Measurements from ENCODE around the gene KLHDC3. TPM values are rescaled to one million over a fixed set of nuclear protein-coding genes. Genes with fewer than 3 reads are reported as not detected.
A peak's percentile ranks its signal among the peaks of the same experiment; 100 is the strongest.

KLHDC3 gene
- total and polyA plus RNA-seq, 9 of the 15 experiments (the other 6 are each of a cell fraction or from before 2014, with no cell fraction given) = 4.5 to 171 (median 107) TPM

DNA sequence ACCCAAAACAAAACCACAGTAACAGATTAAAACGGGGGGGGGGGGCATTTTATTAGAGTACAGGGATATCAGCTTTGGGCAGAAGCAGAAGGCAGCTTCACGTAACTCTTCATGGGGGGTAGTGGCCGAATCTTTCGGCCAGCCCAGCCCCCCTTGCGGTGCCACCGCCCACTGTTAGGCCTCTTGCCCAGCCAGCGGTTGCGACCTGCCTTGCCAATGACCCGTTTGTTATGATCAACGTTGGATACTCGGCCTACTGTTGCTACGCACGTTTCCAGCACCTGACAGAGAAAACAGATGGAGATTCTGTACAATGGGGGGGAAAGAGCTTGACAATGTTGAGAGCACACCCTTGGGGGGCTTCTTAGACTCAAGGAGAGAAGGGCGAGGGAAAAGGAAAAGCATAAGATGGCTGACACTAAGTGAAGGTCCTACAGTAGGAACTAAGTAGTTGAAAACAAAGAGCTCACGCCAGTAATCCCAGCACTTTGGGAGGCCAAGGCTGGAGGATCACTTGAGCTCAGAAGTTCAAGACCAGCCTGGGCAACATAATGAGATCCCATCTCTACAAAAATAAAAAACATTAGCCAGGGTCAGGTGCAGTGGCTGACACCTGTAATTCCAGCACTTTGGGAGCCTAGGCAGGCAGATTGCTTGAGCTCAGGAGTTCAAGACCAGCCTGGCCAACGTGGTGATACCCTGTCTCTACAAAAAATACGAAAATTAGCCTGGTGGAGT, 40.3 kb downstream of the KLHDC3 start (continued):
- TF ChIP-seq SAFB2 (IDR thresholded peaks at IDR 0.05; ENCODE audit: borderline replicate concordance, low read depth, low read length, severe bottlenecking) (no peak), HDAC8 (tag; IDR thresholded peaks at IDR 0.05) (no peak), E2F5 (CRISPR knock-in tag; IDR thresholded peaks at IDR 0.05) (no peak), TBP (optimal IDR thresholded peaks at IDR 0.05; ENCODE audit: low read depth, low read length) (no peak), POU5F1 (IDR thresholded peaks at IDR 0.05; ENCODE audit: borderline replicate concordance, low read depth, low read length, partially characterized antibody) (no peak), ZNF695 (CRISPR knock-in tag; IDR thresholded peaks at IDR 0.05) (no peak), PRMT5 (CRISPR knock-in tag; IDR thresholded peaks at IDR 0.05) (no peak), CBX3 (IDR thresholded peaks at IDR 0.05; ENCODE audit: borderline replicate concordance in 1 of 2, low read length in 2 of 2) (no peak), SMAD3 (CRISPR knock-in tag; conservative IDR thresholded peaks at IDR 0.05) (no peak), ERF (CRISPR knock-in tag; IDR thresholded peaks at IDR 0.05) (no peak), RB1 (IDR thresholded peaks at IDR 0.05; ENCODE audit: low read depth) (no peak), ZC3H4 (CRISPR knock-in tag; IDR thresholded peaks at IDR 0.05; ENCODE audit: borderline replicate concordance) (no peak), ZNF197 (CRISPR knock-in tag; IDR thresholded peaks at IDR 0.05; ENCODE audit: low read depth) (no peak), MCM2 (IDR thresholded peaks at IDR 0.05; ENCODE audit: low read depth) (0 out of 2 replicates have a peak, but pooled peaks have one; percentile 4), TFAM (CRISPR knock-in tag; conservative IDR thresholded peaks at IDR 0.05) (no peak), BCOR (IDR thresholded peaks at IDR 0.05) (no peak), CBX8 (IDR thresholded peaks at IDR 0.05; ENCODE audit: borderline replicate concordance, extremely low read depth, low read depth, low read length, poor library complexity, severe bottlenecking) (no peak), CXXC5 (CRISPR knock-in tag; IDR thresholded peaks at IDR 0.05) (no peak), SPI1 (IDR thresholded peaks at IDR 0.05; ENCODE audit: borderline replicate concordance, low read depth, low read length) (no peak), HDAC1 (IDR thresholded peaks at IDR 0.05) (no peak), ZNF12 (CRISPR knock-in tag; IDR thresholded peaks at IDR 0.05) (no peak), CHD2 (IDR thresholded peaks at IDR 0.05; ENCODE audit: low read depth, low read length) (no peak), POLR3G (IDR thresholded peaks at IDR 0.05; ENCODE audit: extremely low read depth, insufficient read length, insufficient replicate concordance) (no peak), MTA2 (IDR thresholded peaks at IDR 0.05; ENCODE audit: low read depth) (no peak), U2AF2 (optimal IDR thresholded peaks at IDR 0.05; ENCODE audit: low read depth, low read length) (no peak), ZNF184 (CRISPR knock-in tag; IDR thresholded peaks at IDR 0.05) (no peak), PCBP2 (IDR thresholded peaks at IDR 0.05; ENCODE audit: low read depth, low read length, poor library complexity, severe bottlenecking) (no peak)
- TF ChIP-seq, protein P1, sequence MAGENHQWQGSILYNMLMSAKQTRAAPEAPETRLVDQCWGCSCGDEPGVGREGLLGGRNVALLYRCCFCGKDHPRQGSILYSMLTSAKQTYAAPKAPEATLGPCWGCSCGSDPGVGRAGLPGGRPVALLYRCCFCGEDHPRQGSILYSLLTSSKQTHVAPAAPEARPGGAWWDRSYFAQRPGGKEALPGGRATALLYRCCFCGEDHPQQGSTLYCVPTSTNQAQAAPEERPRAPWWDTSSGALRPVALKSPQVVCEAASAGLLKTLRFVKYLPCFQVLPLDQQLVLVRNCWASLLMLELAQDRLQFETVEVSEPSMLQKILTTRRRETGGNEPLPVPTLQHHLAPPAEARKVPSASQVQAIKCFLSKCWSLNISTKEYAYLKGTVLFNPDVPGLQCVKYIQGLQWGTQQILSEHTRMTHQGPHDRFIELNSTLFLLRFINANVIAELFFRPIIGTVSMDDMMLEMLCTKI (IDR thresholded peaks at IDR 0.05; ENCODE audit: partially characterized antibody) = no peak
